HepG2 (cell line): ENCODE measurements around the gene TRAPPC10. TPM values are rescaled to one million over a fixed set of nuclear protein-coding genes. Genes with fewer than 3 reads are reported as not detected.
A peak's percentile ranks its signal among the peaks of the same experiment; 100 is the strongest.

Experiments
- ESRRA ChIP-seq: sonication (generic); formaldehyde crosslinking; IDR thresholded peaks from 2 replicates; pipeline ENCODE4 v1.5.1; 2020; ENCODE audit warnings: mild to moderate bottlenecking, low read depth, missing genetic modification reagents
- HNRNPL ChIP-seq: fragments of 200-400 bp; formaldehyde crosslinking; IDR thresholded peaks from 2 replicates; pipeline ENCODE4 v1.6.1; 2017; ENCODE audit warnings: mild to moderate bottlenecking, low read depth, low read length
- LCORL ChIP-seq, 2 experiments: fragments of 450-650 bp in 1 of 2; sonication (generic) in 1 of 2; formaldehyde crosslinking in 1 of 2; IDR thresholded peaks; 2 replicates each; pipeline versions ENCODE4 v1.5.0 to v1.6.1; 2017 to 2020; ENCODE audit warnings: antibody characterized with exemption in 1 of 2, missing genetic modification reagents in 1 of 2
- SIN3B ChIP-seq: fragments of 150-350 bp; IDR thresholded peaks from 2 replicates; pipeline ENCODE4 v1.6.1; 2014; ENCODE audit warnings: low read length
- ZBTB38 ChIP-seq: sonication (generic); formaldehyde crosslinking; IDR thresholded peaks from 2 replicates; pipeline ENCODE4 v1.5.1; 2020; ENCODE audit warnings: mild to moderate bottlenecking, missing genetic modification reagents
- ZBTB40 ChIP-seq, 2 experiments: fragments of 450-650 bp in 1 of 2; sonication (generic) in 1 of 2; formaldehyde crosslinking in 1 of 2; IDR thresholded peaks; 2 replicates each; pipeline versions ENCODE4 v1.6.1 to v1.8.0; 2016 to 2022; ENCODE audit warnings: antibody characterized with exemption in 1 of 2, mild to moderate bottlenecking in 1 of 2, missing genetic modification reagents in 1 of 2
- ZNF224 ChIP-seq: sonication (generic); formaldehyde crosslinking; IDR thresholded peaks from 2 replicates; pipeline ENCODE4 v1.5.0; 2020; ENCODE audit warnings: mild to moderate bottlenecking, missing genetic modification reagents
- ZNF274 ChIP-seq: sonication (generic); formaldehyde crosslinking; IDR thresholded peaks from 2 replicates; pipeline ENCODE4 v1.5.1; 2020; ENCODE audit warnings: mild to moderate bottlenecking, missing genetic modification reagents
- ZNF619 ChIP-seq: sonication (generic); formaldehyde crosslinking; IDR thresholded peaks from 2 replicates; pipeline ENCODE4 v1.4.0; 2020; ENCODE audit warnings: mild to moderate bottlenecking, missing genetic modification reagents
- ZNF629 ChIP-seq: sonication (generic); formaldehyde crosslinking; conservative IDR thresholded peaks from 2 replicates; pipeline ENCODE4 v1.5.0; 2020; ENCODE audit warnings: missing genetic modification reagents
- ZNF776 ChIP-seq: sonication (generic); formaldehyde crosslinking; IDR thresholded peaks from 2 replicates; pipeline ENCODE4 v1.4.0; 2020; ENCODE audit warnings: mild to moderate bottlenecking, missing genetic modification reagents
- polyA plus RNA-seq, 8 experiments: library from polyadenylated mRNA; depleted of rRNA in 3 of 8; stranded (reverse) in 7 of 8; unstranded in 1 of 8; fragments of >200 nt; fragmentation: Illumina TruSeq in 4 of 8; extraction: Trizol in 4 of 8; gene quantifications; 2 replicates each; pipeline versions ENCODE4 v1.2.1 to v1.2.3, GENCODE V29; 2011 to 2016; ENCODE audit warnings: low read depth in 4 of 8, missing spikeins in 1 of 8, mixed read lengths in 1 of 8; ENCODE audit not compliant: insufficient read depth in 1 of 8
- total RNA-seq, 5 experiments: library from RNA; depleted of rRNA; stranded (reverse); fragments of >200 nt; fragmentation: Illumina TruSeq; extraction: Trizol; gene quantifications; 2 replicates each; pipeline ENCODE4 v1.2.3, GENCODE V29; 2016; ENCODE audit warnings: low read depth in 1 of 5
- TF ChIP-seq, protein P1 (sequence below): sonication (generic); formaldehyde crosslinking; IDR thresholded peaks from 2 replicates; pipeline ENCODE4 v1.5.1; 2020; ENCODE audit warnings: missing genetic modification reagents, mild to moderate bottlenecking, borderline replicate concordance
- TF ChIP-seq, protein P2 (sequence below), 2 experiments: IDR thresholded peaks; 2 replicates each; pipeline ENCODE4 v1.6.1; 2011 to 2012; ENCODE audit warnings: low read length in 2 of 2, borderline replicate concordance in 1 of 2, low read depth in 1 of 2, mild to moderate bottlenecking in 1 of 2, moderate library complexity in 1 of 2

The TRAPPC10 gene
- total and polyA plus RNA-seq, 2 of the 13 experiments (the other 11 are each of a cell fraction or from before 2014, with no cell fraction given) = 10.6 to 16.5 TPM

DNA sequence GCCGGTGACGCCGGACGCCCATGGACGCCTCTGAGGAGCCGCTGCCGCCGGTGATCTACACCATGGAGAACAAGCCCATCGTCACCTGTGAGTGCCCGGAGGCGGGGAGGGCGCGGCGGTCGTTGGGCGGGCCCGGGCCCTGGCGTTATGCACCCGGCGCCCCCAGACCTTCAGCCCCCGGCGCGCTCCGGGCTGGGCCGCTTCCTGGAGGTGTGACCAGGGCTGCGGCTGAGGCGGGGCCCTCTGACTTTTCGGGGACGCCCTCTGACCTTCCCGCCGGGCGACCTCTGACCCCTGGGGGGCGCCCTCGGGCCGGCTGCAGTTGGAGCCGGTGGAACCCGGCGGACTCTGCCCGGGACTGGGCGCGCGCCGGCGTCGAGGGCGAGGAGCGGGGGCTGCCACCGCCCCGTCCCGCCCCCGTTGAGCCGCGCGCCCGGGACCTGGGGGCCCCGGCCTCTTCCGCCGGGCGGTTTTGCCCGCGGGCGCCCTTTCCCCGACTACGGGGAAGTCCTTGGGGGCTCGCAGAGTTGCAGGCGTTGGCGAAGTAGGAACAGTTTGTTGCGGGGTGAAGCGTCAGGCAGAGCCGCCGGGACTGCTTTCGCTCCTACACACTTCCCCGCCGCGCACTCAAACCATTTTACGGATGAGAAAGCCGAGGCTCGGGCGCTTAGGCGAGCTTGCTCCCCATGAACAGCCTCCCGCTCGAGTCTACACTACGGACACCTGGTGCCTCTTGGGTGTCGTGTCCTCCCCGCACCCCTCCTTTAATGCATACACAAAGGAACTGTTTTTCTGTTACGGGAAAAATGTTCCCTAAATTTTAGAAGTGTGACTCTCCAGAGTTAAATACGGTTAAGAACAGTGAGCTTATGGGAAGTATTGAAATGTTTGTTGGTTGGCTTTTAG is 618 bp downstream of the TRAPPC10 start (continued):
- TF ChIP-seq ZBTB40 (IDR thresholded peaks at IDR 0.05) = no peak
- TF ChIP-seq ZBTB40 (CRISPR knock-in tag; IDR thresholded peaks at IDR 0.05) = 0 out of 2 replicates have a peak, but pooled peaks have one; percentile 21
- no peak for TF ChIP-seq ZNF776 (CRISPR knock-in tag)
- TF ChIP-seq, protein P1, sequence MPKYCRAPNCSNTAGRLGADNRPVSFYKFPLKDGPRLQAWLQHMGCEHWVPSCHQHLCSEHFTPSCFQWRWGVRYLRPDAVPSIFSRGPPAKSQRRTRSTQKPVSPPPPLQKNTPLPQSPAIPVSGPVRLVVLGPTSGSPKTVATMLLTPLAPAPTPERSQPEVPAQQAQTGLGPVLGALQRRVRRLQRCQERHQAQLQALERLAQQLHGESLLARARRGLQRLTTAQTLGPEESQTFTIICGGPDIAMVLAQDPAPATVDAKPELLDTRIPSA (CRISPR knock-in tag) = 0 out of 2 replicates have a peak, but pooled peaks have one; percentile 64
- 0 out of 2 replicates have a peak, but pooled peaks have one; percentile 5 for TF ChIP-seq SIN3B
- peak; percentile 93 for TF ChIP-seq ZNF629 (CRISPR knock-in tag)
- TF ChIP-seq, protein P2, sequence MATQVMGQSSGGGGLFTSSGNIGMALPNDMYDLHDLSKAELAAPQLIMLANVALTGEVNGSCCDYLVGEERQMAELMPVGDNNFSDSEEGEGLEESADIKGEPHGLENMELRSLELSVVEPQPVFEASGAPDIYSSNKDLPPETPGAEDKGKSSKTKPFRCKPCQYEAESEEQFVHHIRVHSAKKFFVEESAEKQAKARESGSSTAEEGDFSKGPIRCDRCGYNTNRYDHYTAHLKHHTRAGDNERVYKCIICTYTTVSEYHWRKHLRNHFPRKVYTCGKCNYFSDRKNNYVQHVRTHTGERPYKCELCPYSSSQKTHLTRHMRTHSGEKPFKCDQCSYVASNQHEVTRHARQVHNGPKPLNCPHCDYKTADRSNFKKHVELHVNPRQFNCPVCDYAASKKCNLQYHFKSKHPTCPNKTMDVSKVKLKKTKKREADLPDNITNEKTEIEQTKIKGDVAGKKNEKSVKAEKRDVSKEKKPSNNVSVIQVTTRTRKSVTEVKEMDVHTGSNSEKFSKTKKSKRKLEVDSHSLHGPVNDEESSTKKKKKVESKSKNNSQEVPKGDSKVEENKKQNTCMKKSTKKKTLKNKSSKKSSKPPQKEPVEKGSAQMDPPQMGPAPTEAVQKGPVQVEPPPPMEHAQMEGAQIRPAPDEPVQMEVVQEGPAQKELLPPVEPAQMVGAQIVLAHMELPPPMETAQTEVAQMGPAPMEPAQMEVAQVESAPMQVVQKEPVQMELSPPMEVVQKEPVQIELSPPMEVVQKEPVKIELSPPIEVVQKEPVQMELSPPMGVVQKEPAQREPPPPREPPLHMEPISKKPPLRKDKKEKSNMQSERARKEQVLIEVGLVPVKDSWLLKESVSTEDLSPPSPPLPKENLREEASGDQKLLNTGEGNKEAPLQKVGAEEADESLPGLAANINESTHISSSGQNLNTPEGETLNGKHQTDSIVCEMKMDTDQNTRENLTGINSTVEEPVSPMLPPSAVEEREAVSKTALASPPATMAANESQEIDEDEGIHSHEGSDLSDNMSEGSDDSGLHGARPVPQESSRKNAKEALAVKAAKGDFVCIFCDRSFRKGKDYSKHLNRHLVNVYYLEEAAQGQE (IDR thresholded peaks at IDR 0.05; ENCODE audit: borderline replicate concordance in 1 of 2, low read depth in 1 of 2, low read length in 2 of 2) = no peak
- TF ChIP-seq LCORL (IDR thresholded peaks at IDR 0.05) = no peak
- TF ChIP-seq LCORL (CRISPR knock-in tag; IDR thresholded peaks at IDR 0.05) = peak; percentile 38; the same call in 1 of the 2 replicates
- TF ChIP-seq ZNF619 = no peak
- no peak for TF ChIP-seq ZBTB38 (CRISPR knock-in tag)
- 0 out of 2 replicates have a peak, but pooled peaks have one; percentile 11 for TF ChIP-seq ZNF224 (CRISPR knock-in tag)
- no peak for TF ChIP-seq HNRNPL
- peak; percentile 93 for TF ChIP-seq ESRRA (CRISPR knock-in tag)
- TF ChIP-seq ZNF274 (CRISPR knock-in tag) = no peak
